NCI-H345 treated with DMSO at 0.1 percent for 48 hours (cell line): ENCODE data around the gene FMNL3.

Experiments used
- DNase-seq: peaks from one replicate; lab custom pipeline; 2025; ENCODE audit not compliant: unreplicated experiment; lab: John Stamatoyannopoulos, UW

FMNL3 gene

DNA sequence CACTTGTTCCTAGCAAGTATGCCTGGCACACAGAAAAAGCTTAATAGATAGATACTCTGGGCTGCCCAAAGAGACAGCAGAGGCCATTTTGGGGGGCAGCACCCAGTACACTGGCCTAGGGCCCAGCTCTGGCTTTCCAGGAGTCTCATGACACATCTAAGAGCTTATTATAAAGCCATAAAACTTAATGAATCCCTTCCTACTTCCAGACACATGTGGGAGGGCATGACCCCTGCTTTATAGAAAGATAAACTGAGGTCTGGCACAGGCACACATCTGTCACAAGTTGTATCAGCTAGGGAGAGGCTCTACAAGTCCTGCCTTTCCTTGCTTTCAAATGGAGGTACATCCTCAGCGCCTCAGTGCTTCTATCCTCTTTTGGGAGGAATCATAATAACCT is 27.1 kb downstream of the FMNL3 start:
- no peak for DNase-seq

DNA sequence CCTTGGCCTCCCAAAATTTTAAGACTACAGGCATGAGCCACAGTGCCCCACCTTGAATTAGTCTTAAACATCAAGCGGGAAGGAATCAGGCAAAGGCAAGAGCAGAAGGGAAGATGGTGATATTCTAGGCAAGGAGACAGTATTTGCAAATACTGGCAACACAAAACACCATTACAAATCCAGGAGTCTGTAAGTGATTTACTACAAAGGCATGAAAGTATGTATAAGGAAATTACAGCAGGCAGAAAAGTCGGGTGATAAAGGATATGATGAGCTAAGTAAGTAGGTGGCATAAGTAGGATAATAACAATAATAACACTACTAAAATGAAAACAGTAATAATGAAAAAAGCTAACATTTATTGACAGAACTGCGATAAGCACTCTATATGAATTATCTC is 28.5 kb downstream of the FMNL3 start:
- no peak for DNase-seq

DNA sequence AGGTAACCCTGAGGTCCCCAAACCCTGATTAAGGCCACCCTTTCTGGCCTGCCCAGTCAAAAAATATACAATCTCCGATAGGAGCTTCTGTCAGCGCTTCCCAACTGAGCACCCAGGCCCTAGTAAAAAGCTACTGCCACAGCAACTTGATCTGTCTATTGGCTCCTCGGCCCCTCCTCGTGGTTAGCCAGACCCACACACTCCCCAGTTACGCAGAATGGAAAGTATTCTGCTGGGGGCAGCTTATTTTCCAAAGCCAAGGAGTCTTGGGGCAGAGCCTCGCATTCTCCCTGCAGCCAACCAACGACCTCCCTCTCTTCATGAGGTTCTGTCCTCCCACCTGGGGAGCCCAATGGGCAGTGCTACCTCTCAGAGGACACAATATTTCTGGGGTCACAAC is 32.1 kb downstream of the FMNL3 start:
- DNase-seq, result no peak

DNA sequence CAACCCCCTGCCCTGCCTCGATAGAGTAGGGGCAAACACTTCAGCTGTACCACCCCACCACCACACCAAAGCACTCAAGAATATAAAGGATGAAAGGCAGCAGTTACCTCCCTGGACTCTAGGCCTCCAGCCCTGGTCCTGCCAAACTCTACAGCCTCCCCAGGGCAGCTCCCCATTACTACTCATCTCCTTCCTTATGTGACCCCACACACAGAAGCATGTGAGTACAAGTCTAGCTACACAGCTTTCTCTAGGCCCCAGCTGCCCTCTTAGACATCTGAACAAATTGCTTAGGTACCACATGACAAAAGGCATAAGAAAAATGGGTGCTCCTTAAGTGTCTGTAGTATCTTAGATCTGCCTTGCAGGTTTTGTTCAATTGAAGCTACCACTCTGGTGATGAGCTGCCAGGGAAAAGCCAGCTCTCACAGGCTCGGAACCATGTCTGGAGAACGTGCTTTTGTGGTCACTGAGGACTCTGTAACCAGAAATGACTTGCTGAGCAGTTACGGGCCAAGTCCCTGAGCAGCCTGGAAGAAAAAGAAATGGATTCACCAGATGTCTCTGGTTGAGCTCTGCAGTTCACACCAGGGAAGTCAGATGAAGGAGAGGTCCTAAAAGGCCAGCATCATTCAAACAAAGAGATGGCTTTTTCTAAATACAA is 32.8 kb downstream of the FMNL3 start:
- no peak for DNase-seq

DNA sequence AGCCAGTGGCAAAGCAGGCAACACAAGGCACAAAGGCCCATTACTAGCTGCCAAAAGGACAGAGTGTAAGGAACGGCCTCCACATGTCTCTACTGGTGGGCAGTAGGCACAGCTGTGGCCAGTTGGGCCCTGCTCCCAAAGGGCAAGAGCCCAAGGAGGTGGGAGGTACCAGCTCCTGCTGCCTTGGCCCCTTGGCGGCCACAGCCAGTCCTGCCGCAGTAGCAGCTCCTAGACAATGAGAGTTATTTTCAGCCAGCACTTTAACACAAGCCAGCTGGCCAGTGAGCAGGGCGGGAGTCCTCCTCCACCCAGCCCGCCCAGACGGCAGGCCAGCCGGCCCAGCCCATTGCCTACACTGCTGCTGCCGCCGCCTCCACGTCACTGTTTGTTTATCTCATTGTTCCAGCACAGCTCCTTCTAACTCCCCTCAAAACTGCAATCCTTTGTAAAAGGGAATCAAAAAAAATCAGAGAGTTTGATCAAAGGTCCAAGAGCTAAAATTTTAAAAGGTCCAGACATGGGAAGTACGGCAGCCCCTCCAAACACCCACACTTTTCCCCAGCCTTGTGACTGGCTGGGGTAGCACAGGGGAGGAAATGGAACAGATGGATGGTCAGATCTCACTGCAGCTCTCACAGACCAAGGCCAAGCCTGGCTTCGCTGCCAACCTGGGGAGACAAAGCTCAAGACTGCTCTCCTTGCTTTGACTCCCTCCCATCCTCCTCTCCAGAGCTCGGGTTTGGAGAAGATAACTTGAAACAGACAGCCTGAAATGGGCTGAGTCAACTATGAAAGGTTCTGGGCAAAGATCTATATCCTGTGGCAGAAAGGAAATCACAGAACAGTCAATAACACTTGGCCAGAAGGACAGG is 33.5 kb downstream of the FMNL3 start:
- no peak for DNase-seq

DNA sequence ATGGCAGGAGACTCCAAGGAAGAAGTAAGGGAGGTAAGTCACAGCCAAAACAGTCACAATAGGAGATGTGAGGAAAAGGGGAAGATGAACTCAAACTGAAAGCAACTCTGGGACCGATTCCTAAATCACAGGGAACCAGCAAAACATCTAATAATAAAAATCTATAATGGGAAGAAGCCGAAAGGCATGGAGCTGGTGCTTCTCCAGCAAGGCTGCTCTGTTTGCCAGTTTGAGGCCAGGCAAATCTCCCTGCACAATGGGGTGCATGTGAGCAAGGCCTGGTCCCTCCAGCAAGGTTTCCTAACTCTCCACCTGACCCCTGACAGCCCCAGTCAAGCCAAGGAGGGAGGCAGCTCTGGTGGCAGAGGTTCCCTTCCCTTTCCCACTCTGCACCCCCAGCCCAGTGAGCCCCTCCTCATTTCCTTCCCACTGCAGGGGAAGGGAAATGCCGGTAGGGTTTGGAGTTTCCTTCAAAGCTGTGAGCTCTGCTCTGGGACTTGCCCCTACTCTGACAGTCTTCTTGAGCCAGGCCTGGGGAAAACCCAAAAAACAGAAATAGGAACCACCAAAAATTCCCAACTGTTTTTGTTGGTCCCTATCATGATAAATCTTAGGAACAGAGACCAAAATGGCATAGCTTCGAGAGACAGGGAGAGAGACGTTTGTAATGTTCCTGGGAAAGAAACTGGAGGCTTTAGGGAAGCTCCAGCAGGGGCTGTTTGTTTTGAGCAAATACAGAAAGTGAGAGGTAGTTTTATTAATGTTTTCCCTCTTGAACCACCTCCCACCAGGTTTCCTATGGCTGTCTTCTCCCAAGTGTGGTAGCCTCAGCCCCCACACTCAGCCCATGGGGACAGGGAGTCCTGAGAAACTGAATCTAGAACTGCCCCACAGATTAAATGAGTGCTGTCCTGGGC is 34.6 kb downstream of the FMNL3 start:
- DNase-seq, result no peak

DNA sequence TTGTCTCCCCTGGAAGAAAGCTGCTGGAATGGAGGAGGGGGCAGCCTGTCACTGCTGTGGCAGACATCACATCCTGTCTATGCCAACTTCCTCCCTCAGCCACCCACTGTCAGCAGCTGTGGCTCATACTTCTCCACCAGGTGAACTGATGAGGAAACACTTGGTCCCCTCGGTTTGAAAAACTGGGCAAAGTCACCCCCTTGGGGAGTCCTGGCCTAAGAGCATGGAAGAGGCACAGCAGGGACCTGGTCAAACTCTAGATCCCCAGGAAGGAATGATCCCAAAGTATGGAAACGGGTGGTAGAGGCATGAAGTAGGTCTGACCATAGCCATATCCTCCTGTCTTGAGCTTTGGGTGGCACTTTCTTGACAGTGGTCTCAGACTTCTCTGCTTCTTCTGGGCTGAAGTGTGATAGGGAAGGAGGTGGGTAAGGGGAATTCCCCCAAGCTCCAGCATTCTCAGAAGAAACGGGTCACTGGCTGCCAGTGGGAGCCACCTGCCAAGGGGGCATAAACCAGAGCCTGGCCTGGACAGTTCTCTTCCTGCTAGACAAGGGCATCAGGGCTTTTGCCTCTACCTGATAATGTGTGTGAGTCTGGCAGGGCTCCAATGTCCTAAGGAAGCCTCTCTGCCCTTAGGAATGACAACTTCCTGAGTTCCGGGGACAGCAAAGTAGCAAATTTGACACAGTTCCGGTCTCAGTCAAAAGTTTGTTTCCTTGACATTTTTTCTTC is 36.0 kb downstream of the FMNL3 start:
- no peak for DNase-seq

DNA sequence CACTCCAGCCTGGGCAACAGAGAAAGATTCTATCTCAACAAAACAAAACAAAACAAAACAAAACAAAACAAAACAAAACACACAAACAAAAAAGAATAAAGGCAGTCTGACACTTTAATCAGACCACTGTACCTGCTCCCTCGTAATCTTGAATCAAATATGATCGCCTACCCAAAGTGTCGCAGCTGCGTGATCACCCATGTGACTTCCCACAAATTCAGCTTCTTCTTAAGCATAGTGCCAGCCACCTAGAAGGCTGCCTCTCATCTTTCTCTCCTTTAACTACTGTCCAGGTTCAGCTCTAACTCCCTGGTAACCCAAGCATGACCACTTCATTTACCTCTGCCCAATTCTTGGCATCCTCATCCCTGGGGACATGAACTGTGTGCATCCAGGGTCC is 37.4 kb downstream of the FMNL3 start:
- DNase-seq, result no peak

DNA sequence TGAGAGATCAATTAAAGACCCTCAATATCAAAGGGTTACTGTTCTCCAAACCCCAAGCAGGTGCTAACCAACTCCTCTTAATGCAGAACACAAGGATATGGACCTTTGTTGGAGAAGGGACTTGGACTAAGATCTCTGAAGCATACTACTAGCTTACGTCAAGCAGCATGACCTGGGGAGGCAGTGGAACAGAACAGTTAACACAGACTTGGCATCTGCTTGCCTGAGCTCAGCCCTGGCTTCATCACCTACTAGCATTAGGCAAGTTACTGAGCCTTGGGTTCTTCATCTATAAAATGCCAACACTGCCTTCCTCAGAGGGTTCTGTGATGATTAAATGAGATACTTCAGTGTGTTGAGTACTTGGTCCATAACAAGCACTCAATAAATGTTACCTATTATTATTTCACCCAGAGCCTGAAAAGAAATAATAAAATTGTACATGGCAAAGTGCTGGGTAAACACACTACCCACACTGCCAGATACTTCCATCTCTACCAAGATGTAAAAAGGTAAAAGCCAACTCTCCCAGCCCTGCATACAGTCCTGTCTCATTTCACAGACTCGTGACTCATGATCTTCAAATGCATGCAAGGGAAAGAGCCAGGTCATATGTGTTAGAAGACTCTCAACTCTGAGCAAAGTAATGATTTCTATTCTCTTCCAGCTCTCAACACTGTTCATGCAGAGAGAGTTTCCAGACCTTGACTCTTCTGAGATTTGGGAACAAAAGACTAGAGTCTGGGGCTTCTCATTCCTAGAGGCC is 39.7 kb downstream of the FMNL3 start:
- DNase-seq, result no peak

DNA sequence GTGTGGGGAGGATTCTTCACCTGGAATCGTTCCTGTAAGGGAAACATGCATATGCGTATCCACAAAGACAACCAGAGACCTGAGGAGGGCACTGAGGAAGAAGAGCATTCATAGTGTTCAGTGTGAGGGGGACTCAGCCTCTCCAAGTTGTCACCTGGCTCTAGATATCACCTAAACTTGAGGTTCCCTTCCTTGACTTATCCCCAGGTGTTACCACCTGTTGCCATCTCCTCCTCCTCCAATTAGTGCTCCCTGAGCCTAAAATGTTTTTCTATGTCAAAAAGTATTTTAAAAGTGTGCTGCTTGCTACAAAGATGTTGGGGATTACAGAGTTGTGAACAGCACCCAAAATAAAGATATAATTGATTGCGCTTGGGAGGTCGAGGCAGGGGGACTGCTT is 41.0 kb downstream of the FMNL3 start:
- DNase-seq, result no peak

DNA sequence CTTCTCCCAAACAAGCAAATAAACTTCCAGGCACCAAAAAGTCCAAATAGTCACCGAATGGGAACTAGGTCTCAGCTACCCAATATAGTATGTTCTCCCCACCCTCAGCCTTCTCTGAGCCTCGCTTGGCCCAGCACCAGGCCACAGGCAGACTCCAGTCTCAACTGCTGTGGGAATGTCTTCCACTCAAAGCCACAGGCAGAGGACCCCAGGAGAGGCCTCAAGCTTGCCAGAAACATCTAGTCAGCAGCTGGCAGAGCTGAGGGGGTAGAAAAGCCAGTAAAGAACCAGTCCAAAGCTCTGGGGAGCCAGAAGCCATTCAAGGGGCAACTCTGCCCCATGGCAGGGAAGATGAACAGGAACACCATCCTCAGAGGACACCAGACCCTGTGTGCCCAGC is 41.8 kb downstream of the FMNL3 start:
- DNase-seq, result no peak

DNA sequence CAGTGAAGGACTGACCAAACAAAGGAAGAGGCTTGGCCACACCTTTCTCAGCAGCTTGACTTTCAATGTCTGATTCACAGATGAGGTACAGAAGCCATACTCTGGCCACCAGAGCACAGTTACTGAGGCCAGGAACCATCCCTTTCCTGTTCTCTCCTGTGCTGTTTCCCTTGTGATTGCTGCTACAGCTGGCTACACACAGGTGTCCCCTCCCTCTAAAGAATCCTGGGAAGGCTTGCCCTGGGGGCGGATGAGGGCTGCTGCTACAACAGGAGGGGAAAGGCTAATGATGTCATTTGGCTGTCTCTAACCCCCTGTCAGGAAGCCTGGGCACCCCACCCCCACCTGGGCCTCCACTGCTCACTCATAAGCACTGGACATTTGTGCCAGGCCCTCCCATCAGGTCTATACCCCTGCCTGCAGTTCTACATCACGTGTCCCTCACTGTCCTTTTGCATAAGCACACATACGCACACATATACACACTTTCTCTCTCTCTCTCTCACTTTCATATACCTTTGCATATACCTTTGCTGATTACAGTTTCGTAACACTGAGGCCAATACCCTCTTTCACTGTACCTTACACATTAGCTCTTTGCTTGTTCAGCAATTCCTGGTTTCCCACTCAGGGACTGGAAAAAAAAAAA is 42.5 kb downstream of the FMNL3 start:
- no peak for DNase-seq

DNA sequence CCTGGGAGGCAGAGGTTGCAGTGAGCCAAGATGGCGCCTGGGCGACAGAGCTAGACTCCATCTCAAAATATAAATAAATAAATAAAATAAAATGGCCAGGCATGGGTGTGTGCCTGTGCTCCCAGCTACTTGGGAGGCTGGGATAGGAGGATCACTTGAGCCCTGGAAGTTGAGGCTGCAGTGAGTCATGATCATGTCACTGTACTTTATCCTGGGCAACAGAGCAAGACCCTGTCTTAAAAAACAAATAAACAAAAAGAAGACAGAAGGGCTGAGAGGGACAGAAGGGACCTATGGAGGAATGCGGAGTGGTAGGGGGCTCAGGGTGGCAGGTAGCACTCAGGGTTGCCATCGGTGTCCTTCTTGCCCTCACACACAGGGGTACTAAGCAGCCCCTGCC is 43.0 kb downstream of the FMNL3 start:
- DNase-seq, result no peak

DNA sequence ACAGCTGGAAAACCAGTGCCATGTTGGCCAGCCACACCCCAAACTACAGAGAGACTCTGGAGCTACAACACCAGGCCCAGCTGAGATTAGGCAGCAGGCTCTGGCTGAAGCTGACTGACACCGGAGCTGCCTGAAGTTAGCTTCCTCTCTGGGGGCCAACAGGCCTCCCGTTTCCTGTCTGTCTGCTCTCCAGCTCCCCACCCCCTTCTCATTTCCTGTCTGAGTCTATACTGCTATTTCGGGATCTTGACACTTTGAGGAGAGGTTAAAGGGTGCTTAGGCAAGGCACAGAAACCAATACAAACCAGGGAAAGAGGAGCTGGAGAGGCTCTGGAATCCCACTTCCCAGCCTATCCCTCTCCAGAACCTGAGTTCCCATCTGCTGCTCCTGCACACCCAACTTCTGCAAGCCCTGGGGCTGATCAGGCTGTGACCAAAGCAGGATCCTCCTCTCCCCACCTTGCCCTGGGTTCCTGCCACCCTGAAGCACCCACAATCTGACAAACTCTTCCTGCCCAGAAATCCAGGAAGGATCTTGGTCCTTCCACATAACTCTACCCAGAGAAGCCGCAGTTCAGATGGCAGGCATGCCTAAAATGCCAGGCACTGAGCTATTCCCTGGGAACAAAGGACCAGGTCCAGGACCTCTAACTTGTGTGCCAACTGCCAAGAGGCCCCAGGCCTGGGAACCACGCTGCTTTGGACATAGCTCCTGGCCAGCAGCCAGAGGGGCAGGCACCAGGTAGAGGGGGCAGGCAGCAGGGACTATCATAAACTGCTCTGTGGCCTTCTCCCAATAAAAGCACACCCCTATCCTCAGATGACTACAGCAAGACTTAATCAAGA is 44.0 kb downstream of the FMNL3 start:
- DNase-seq, result no peak

DNA sequence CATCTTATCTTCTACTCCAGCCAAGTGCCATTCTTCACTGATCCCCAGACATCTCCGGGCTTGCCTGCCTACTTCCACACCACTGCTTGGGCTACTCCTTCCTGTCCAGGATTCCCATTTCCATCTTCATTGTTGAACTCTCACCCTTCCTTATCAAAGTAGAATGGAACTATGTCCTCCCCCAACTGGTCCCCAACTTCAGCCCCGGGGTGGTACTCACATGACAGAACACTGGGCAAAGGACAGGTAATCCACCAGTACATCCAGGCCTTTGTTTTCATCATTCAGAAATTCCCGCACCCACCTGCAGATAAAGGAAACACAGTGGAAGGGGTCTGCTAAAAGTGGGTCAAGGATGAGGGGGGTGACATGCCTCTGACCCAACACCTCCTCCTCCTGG is 45.5 kb downstream of the FMNL3 start:
- no peak for DNase-seq

DNA sequence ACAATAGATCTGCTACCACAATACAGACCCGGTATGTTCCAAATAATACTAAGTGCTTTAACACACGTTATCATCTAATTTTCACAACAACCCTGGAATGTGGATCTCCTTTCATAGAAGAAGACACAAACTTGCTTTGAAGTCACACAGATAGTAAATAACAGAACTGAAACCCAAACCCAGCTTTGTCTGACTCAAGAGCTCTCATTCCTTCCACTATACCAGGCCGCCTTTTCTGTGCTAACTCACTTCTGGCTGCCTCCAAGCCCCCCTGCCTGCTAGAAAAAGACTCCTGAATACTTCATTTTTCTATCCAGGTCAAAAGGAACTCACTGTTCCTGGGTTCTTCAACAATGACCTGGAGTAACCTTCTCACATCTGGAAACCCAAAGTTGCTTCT is 46.0 kb downstream of the FMNL3 start:
- DNase-seq, result no peak

DNA sequence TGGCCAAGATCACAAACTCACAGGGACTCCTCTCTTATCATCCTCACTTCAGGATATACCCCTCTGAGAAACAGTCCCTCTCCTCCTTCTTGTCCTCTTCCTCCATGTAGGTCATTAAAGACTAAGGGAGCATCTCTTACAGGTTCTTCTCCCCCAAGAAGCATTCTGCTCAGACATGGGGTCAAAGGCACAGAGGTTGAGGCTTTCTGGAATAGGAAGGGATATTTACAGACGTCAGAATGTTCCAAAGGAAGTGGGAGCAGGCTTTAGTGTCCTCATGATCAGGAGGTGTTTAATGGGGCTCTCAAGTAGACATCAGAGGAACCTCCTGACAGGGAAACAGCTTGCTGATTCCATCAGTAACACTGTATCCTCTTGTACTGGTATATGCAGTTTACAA is 47.5 kb downstream of the FMNL3 start:
- no peak for DNase-seq

DNA sequence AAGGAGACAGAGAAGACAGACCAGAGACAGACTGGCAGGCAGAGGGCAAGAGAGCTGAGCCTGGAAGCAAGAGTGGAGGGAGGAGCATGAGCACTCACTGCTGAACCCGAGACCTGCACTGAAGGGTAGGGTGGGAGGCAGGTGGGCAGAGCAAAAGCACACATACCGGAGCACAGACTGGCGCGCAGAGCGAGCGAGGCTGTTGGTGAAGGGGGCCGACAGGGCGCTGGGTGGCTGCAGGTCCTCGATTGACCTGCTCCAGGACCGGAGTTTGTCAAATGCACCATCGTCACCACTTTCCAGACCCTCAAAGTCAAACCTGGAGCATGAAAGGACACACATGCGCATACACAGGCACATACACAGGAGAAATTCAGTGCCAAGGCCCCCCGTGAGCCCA is 48.9 kb downstream of the FMNL3 start:
- DNase-seq, result no peak
